HEK293T (cell line): Measurements from ENCODE around the gene TMCO6.

ENCODE experiments used
- CTCF ChIA-PET: fragments of 350-600 bp; formaldehyde crosslinking; extraction: SDS; loops from one replicate; lab custom pipeline; 2021; ENCODE audit warnings: antibody characterized with exemption, inconsistent platforms; lab: Yijun Ruan, JAX
- POLR2A ChIA-PET: fragments of 350-600 bp; formaldehyde crosslinking; extraction: SDS; loops from one replicate; lab custom pipeline; 2020; ENCODE audit warnings: antibody characterized with exemption, inconsistent platforms; lab: Yijun Ruan, JAX
- DNase-seq: peaks from one replicate; pipeline ENCODE4 v3.0.0; 2012; ENCODE audit warnings: mixed read lengths; ENCODE audit errors: extremely low spot score
- ARNT ChIP-seq: fragments of 450-650 bp; IDR thresholded peaks from 2 replicates; pipeline ENCODE4 v1.6.1; 2017; ENCODE audit warnings: mild to moderate bottlenecking
- BHLHE40 ChIP-seq: fragments of 450-650 bp; IDR thresholded peaks from 2 replicates; pipeline ENCODE4 v1.6.1; 2016; ENCODE audit warnings: mild to moderate bottlenecking, moderate library complexity, borderline replicate concordance
- CTBP1 ChIP-seq: fragments of 450-650 bp; IDR thresholded peaks from 2 replicates; pipeline ENCODE4 v1.6.1; 2016; ENCODE audit warnings: borderline replicate concordance
- ELF4 ChIP-seq: fragments of 450-650 bp; IDR thresholded peaks from 2 replicates; pipeline ENCODE4 v1.6.1; 2017; ENCODE audit warnings: antibody characterized with exemption
- FOXA1 ChIP-seq: fragments of 450-650 bp; IDR thresholded peaks from 2 replicates; pipeline ENCODE4 v1.6.1; 2016; ENCODE audit warnings: mild to moderate bottlenecking
- FOXK2 ChIP-seq: fragments of 450-650 bp; IDR thresholded peaks from 2 replicates; pipeline ENCODE4 v1.6.1; 2016; ENCODE audit warnings: mild to moderate bottlenecking
- FOXM1 ChIP-seq: fragments of 450-650 bp; IDR thresholded peaks from 2 replicates; pipeline ENCODE4 v1.6.1; 2017; ENCODE audit warnings: mild to moderate bottlenecking, borderline replicate concordance
- HDGF ChIP-seq: fragments of 450-650 bp; IDR thresholded peaks from 2 replicates; pipeline ENCODE4 v1.6.1; 2017; ENCODE audit warnings: antibody characterized with exemption, borderline replicate concordance
- L3MBTL2 ChIP-seq: fragments of 450-650 bp; conservative IDR thresholded peaks from 2 replicates; pipeline ENCODE4 v1.6.1; 2016; ENCODE audit warnings: mild to moderate bottlenecking
- LEF1 ChIP-seq: fragments of 450-650 bp; IDR thresholded peaks from 2 replicates; pipeline ENCODE4 v1.6.1; 2017; ENCODE audit warnings: mild to moderate bottlenecking, borderline replicate concordance
- NFRKB ChIP-seq: fragments of 450-650 bp; IDR thresholded peaks from 2 replicates; pipeline ENCODE4 v1.6.1; 2016; ENCODE audit warnings: mild to moderate bottlenecking, moderate library complexity
- SP1 ChIP-seq: fragments of 450-650 bp; IDR thresholded peaks from 2 replicates; pipeline ENCODE4 v1.6.1; 2017
- SUZ12 ChIP-seq: fragments of 450-650 bp; IDR thresholded peaks from 2 replicates; pipeline ENCODE4 v1.6.1; 2016; ENCODE audit warnings: mild to moderate bottlenecking
- TARDBP ChIP-seq: fragments of 450-650 bp; IDR thresholded peaks from 2 replicates; pipeline ENCODE4 v1.6.1; 2016
- ZNF384 ChIP-seq: fragments of 450-650 bp; IDR thresholded peaks from 2 replicates; pipeline ENCODE4 v1.6.1; 2016
- TF ChIP-seq, protein P1 (sequence below): fragments of 450-650 bp; IDR thresholded peaks from 2 replicates; pipeline ENCODE4 v1.6.1; 2016

Gene TMCO6

DNA sequence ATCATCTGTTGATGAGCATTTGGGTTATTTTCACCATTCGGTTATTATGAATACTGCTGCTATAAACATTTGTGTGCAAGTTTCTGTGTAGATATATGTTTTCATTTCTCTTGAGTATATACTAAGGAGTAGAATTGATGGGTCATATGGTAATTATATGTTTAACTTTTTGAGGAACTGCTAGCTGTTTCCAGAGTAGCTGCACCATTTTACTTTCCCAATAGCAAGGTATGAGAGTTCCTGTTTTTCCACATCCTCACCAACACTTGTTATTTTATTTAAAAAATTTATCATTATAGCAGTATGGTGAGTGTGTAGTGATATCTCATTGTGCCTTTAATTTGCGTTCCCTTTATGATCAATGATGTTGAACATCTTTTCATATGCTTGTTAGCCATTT is 35.5 kb upstream of the TMCO6 start:
- POLR2A ChIA-PET, result no interaction called here
- CTCF ChIA-PET, result no interaction called here
- no peak for DNase-seq
- no peak for TF ChIP-seq FOXA1
- no peak for TF ChIP-seq L3MBTL2
- no peak for TF ChIP-seq NFRKB
- TF ChIP-seq SP1, result no peak
- TF ChIP-seq LEF1, result no peak
- no peak for TF ChIP-seq FOXK2
- no peak for TF ChIP-seq FOXM1
- no peak for TF ChIP-seq ZNF384
- no peak for TF ChIP-seq ELF4
- TF ChIP-seq BHLHE40, result no peak

DNA sequence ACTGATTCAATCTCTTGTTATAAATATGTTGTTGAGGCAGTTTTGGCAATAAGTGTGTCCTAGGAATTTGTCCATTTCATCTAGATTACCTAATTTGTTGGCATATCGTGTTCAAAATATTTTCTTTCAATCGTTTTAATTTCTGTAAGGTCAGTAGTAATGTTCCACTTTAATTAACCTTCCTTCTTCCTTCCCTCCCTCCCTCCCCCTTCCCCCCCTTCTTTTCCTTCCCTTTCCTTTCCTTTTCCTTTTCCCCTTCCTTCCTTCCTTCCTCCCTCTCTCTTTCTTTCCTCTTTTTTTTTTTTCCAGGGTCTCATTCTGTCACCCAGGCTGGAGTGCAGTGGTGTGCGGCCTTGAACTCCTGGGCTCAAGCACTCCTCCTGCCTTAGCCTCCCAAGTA is 33.4 kb upstream of the TMCO6 start:
- no peak for TF ChIP-seq FOXA1
- TF ChIP-seq ELF4, result no peak
- no peak for TF ChIP-seq CTBP1
- TF ChIP-seq NFRKB, result no peak
- TF ChIP-seq ARNT, result no peak
- no peak for TF ChIP-seq FOXM1
- no peak for TF ChIP-seq BHLHE40
- no peak for TF ChIP-seq SP1
- TF ChIP-seq TARDBP, result no peak
- no peak for TF ChIP-seq ZNF384
- no peak for TF ChIP-seq SUZ12
- no peak for TF ChIP-seq L3MBTL2
- TF ChIP-seq, protein P1, sequence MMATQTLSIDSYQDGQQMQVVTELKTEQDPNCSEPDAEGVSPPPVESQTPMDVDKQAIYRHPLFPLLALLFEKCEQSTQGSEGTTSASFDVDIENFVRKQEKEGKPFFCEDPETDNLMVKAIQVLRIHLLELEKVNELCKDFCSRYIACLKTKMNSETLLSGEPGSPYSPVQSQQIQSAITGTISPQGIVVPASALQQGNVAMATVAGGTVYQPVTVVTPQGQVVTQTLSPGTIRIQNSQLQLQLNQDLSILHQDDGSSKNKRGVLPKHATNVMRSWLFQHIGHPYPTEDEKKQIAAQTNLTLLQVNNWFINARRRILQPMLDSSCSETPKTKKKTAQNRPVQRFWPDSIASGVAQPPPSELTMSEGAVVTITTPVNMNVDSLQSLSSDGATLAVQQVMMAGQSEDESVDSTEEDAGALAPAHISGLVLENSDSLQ, result no peak
- TF ChIP-seq LEF1, result no peak
- TF ChIP-seq FOXK2, result no peak
- no peak for TF ChIP-seq HDGF
- POLR2A ChIA-PET, result no interaction called here
- DNase-seq, result no peak
- CTCF ChIA-PET, result no interaction called here

DNA sequence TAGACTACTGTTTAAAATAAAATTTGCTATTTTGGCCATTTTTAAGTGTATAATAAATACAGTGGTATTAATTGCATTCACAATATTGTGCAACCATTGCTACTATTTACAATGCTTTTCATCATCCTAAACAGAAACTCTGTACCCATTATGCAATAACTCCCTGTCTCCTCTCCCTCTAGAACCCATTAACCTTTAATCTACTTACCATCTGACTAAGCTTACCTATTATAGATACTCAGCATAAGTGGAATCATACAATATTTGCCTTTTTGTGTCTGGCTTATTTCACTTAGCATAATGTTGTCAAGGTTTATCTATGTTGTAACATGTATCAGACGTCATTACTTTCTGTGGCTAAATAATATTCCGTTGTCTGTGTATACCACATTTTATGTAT is 32.2 kb upstream of the TMCO6 start:
- ChIA-PET POLR2A (no interaction called here), CTCF (no interaction called here)
- no peak for TF ChIP-seq LEF1
- TF ChIP-seq L3MBTL2, result no peak
- no peak for TF ChIP-seq FOXA1
- TF ChIP-seq SP1, result no peak
- no peak for TF ChIP-seq ARNT
- TF ChIP-seq, protein P1, result no peak
- TF ChIP-seq FOXK2, result no peak
- TF ChIP-seq BHLHE40, result no peak
- no peak for TF ChIP-seq SUZ12
- TF ChIP-seq TARDBP, result no peak
- TF ChIP-seq HDGF, result no peak
- TF ChIP-seq CTBP1, result no peak
- no peak for TF ChIP-seq FOXM1
- no peak for TF ChIP-seq ELF4
- no peak for TF ChIP-seq NFRKB
- TF ChIP-seq ZNF384, result no peak
- no peak for DNase-seq

DNA sequence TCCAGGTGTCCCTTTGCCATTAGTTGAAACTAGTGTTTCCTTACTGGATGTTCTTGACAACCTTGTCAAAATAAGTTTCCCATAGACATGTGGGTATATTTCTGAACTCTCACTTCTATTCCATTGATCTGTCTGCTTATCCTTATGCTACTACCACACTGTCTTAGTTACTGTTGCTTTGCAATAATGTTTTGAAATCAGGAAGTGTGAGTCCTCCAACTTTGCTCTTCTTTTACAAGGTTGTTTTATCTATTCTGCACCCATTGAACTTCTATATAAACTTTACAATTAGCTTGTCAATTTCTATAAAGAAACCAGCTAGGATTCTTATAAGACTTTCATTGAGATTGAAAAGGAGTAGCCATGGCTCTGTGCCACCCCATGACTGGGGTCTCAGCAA is 30.5 kb upstream of the TMCO6 start:
- no peak for TF ChIP-seq TARDBP
- TF ChIP-seq HDGF, result no peak
- no peak for TF ChIP-seq ELF4
- TF ChIP-seq ARNT, result no peak
- no peak for TF ChIP-seq NFRKB
- no peak for TF ChIP-seq ZNF384
- TF ChIP-seq FOXK2, result no peak
- TF ChIP-seq SUZ12, result no peak
- no peak for TF ChIP-seq BHLHE40
- no peak for TF ChIP-seq FOXA1
- TF ChIP-seq FOXM1, result no peak
- no peak for TF ChIP-seq CTBP1
- TF ChIP-seq, protein P1, result no peak
- no peak for TF ChIP-seq L3MBTL2
- no peak for TF ChIP-seq SP1
- POLR2A ChIA-PET, result no interaction called here
- no peak for DNase-seq
- CTCF ChIA-PET, result no interaction called here

DNA sequence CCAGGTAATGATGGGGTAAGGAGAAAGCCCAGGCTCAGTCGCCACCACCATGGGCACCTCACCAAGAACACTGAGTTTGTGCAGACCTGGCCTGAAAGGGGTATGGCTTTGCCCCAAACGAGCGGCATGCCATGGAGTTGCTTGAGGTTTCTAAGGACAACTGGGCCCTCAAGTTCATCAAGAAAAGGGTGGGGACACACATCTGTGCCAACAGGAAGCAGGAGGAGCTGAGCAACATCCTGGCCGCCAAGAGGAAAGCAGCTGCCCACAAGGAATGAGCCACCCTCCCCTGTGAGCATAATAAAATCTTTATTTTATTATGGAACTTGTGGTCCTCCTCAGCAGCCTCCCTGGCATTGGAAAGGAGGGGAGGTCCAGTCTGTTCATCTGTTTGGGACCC is 30.1 kb upstream of the TMCO6 start:
- POLR2A ChIA-PET, result no interaction called here
- TF ChIP-seq FOXA1 (no peak), HDGF (no peak), SUZ12 (no peak)
- no peak for DNase-seq
- CTCF ChIA-PET, result no interaction called here

DNA sequence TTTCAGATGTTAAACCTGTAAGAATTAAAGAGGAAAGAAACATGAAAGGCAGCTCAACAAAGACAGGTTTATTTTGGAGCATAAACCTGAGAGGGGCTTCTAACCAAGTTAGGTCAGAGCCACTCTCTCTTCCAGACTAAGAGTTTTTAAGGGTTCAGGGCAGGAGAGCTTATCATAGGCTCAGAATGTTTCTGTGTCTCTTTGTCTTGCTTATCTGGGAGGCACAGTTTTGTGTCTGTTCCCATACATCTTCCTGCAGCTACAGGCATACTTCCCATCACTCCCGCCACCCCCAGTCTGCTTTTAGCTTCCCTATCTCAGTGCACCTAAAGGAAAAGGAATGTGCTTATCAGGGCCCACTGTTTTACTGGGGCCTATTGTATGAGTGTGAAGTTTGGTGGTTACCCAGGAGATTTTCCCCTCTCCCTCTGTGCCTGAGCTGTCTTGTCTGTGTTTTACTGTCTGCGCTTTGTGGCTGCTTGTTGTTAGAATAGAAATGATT is 28.2 kb upstream of the TMCO6 start:
- DNase-seq, result no peak
- POLR2A ChIA-PET, result no interaction called here
- TF ChIP-seq FOXM1 (no peak), NFRKB (no peak), BHLHE40 (no peak), LEF1 (no peak), FOXA1 (no peak)
- TF ChIP-seq, protein P1, result no peak
- CTCF ChIA-PET, result no interaction called here
